Esophagus squamous epithelium (tissue), 4 donors: Measurements from ENCODE around the gene CTTNBP2.

Experiments used
- POLR2A ChIP-seq, 4 donors: fragments of 450-650 bp; IDR thresholded peaks; one replicate each; pipeline ENCODE4 v1.6.1; 2017; ENCODE audit warnings: antibody characterized with exemption in 4 of 4, mild to moderate bottlenecking in 4 of 4, moderate library complexity in 3 of 4
- TF ChIP-seq, protein P1 (sequence below), 6 experiments: fragments of 450-650 bp in 4 of 6; fragments of 200-600 bp in 2 of 6; sonication (generic) in 2 of 6; IDR thresholded peaks; one replicate each; pipeline ENCODE4 v1.5.1; 2016 to 2019; ENCODE audit warnings: antibody characterized with exemption in 6 of 6, mild to moderate bottlenecking in 4 of 6, moderate library complexity in 4 of 6

DNA sequence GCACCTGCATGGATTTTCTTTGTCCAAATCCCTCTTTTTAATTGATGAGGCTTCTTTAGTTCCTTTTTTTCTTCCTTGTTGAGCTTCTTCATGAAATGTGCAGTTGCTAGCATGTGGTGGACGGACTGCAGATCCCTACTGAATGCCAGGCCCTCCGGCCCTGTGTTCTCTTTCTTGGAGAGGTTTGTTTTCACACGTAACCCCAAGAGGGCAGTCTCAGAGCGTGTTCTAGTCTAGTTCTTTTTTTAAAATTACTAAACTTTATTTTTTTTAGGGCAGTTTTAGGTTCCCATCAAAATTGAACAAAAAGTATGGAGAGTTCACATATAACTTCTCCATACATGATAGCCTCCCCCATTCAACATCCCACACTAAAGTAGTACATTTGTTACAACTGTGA is 203.4 kb downstream of the CTTNBP2 start:
- TF ChIP-seq, protein P1, sequence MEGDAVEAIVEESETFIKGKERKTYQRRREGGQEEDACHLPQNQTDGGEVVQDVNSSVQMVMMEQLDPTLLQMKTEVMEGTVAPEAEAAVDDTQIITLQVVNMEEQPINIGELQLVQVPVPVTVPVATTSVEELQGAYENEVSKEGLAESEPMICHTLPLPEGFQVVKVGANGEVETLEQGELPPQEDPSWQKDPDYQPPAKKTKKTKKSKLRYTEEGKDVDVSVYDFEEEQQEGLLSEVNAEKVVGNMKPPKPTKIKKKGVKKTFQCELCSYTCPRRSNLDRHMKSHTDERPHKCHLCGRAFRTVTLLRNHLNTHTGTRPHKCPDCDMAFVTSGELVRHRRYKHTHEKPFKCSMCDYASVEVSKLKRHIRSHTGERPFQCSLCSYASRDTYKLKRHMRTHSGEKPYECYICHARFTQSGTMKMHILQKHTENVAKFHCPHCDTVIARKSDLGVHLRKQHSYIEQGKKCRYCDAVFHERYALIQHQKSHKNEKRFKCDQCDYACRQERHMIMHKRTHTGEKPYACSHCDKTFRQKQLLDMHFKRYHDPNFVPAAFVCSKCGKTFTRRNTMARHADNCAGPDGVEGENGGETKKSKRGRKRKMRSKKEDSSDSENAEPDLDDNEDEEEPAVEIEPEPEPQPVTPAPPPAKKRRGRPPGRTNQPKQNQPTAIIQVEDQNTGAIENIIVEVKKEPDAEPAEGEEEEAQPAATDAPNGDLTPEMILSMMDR (IDR thresholded peaks at IDR 0.05), result no peak
- TF ChIP-seq POLR2A (IDR thresholded peaks at IDR 0.05), result no peak
